Activated CD4-positive, alpha-beta T cell treated with anti-CD3 and anti-CD28 coated beads for 36 hours (primary cell): ENCODE data around the gene DNASE1L2. TPM values are rescaled to one million over a fixed set of nuclear protein-coding genes. Genes with fewer than 3 reads are reported as not detected.

Experiments used
- ATAC-seq: fragments of 200-7000 bp; cut with Tn5 transposase; one replicate; pipeline ENCODE4 v1.10.0; 2021; ENCODE audit warnings: mild to moderate bottlenecking, moderate library complexity
- CTCF ChIA-PET: fragments of 350-600 bp; sonication (Branson Sonifier 250); formaldehyde crosslinking; loops from one replicate; lab custom pipeline; 2021; ENCODE audit warnings: antibody characterized with exemption; lab: Charles Lee
- POLR2A ChIA-PET: fragments of 350-600 bp; sonication (Branson Sonifier 250); formaldehyde crosslinking; loops from one replicate; lab custom pipeline; 2021; ENCODE audit warnings: antibody characterized with exemption, inconsistent platforms; lab: Charles Lee
- DNase-seq: peaks from one replicate; pipeline ENCODE4 v3.0.0-alpha.2; 2020
- H3K27ac Mint-ChIP-seq: one replicate; pipeline ENCODE4 v1.8.0; 2021; ENCODE audit warnings: mixed read lengths
- H3K27me3 Mint-ChIP-seq: one replicate; pipeline ENCODE4 v1.8.0; 2021; ENCODE audit warnings: mixed read lengths
- H3K36me3 Mint-ChIP-seq: one replicate; pipeline ENCODE4 v1.8.0; 2021; ENCODE audit warnings: low read depth, mixed read lengths
- H3K4me1 Mint-ChIP-seq: one replicate; pipeline ENCODE4 v1.8.0; 2021; ENCODE audit warnings: mixed read lengths
- H3K4me3 Mint-ChIP-seq: one replicate; pipeline ENCODE4 v1.8.0; 2021; ENCODE audit warnings: mild to moderate bottlenecking, moderate library complexity, mixed read lengths
- H3K9me3 Mint-ChIP-seq: one replicate; pipeline ENCODE4 v1.8.0; 2021; ENCODE audit warnings: low read depth, mixed read lengths
- intact Hi-C, 2 experiments: fragments of 100-400 bp; cut with DNase I in 1 of 2; cut with micrococcal nuclease in 1 of 2; formaldehyde crosslinking; loops; one replicate each; pipeline versions ENCODE4 v1.14.2 to v1.15.1; 2022 to 2024; cut with DNase I, micrococcal nuclease
- total RNA-seq, 2 experiments: library from RNA; stranded (reverse); gene quantifications; one replicate each; pipeline ENCODE4 v1.2.3, GENCODE V29; 2021

The DNASE1L2 gene
- total RNA-seq, 2 experiments from 2014 or later, result 0.51 to 0.55 TPM

DNA sequence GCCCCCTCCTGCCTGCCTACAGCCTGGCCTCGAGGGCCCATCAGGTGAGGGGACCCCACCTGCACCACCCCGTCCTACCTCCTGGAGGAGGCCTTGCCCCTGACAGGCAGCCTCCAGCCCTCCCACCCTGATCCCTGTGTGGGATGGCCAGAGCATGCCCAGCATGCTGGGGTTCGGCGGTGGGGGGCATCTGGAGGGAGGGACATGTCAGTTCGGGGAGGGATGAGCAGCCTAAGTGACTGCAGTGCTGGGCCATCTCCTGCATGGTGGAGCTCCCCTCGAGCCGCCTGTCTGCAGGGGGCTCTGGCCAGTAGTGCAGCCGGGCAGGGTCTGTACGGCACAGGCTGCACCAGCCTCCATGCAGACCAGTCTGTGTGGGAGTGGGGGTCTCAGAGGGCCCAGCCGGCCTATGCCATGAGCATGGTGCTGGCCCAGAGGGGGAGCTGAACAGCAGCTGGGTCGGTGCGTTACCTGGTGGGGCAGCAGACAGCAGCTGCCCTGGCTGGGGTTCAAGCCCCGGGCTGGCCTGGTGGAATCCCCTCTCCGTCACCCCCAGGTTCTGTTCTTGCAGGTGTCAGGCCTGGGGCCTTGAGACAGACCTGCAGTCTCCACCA, 35.7 kb downstream of the DNASE1L2 start:
- CTCF ChIA-PET, result interaction anchor here (0.6 to 0.7 kb wide), 2 partner anchors 446 to 1607 kb away, joined by 3 to 4 read pairs; no protein-coding TSS in a partner anchor
- peaks cover 5% of the 10 kb centered on the region for H3K36me3 Mint-ChIP-seq
- H3K9me3 Mint-ChIP-seq, result no peaks in the 10 kb centered on the region
- POLR2A ChIA-PET, result no interaction called here
- H3K27me3 Mint-ChIP-seq, result no peaks in the 10 kb centered on the region
- peaks cover 8% of the 10 kb centered on the region for H3K4me1 Mint-ChIP-seq
- DNase-seq (no peak), ATAC-seq (no peak)
- H3K4me3 Mint-ChIP-seq, result no peak overlapping the region
- intact Hi-C loops, result no loop called here
- H3K27ac Mint-ChIP-seq, result no peak overlapping the region

- no peaks in the 10 kb centered on the region for H3K27me3 Mint-ChIP-seq
Observed at GRCh38 chr16:2273484-2273883, 37.2 kb downstream of the DNASE1L2 start.

GRCh38 chr16:2273931-2274330, 37.7 kb downstream of the DNASE1L2 start:
- H3K27ac Mint-ChIP-seq, result no peak overlapping the region
- H3K4me3 Mint-ChIP-seq, result no peak overlapping the region
- ATAC-seq (no peak), DNase-seq (no peak)
- intact Hi-C loops, result no loop called here
- peaks cover 7% of the 10 kb centered on the region for H3K4me1 Mint-ChIP-seq
- H3K36me3 Mint-ChIP-seq, result no peaks in the 10 kb centered on the region
- ChIA-PET POLR2A (no interaction called here), CTCF (no interaction called here)
- no peaks in the 10 kb centered on the region for H3K27me3 Mint-ChIP-seq
- H3K9me3 Mint-ChIP-seq, result no peaks in the 10 kb centered on the region

More at GRCh38 chr16:2273484-2273883, 37.2 kb downstream of the DNASE1L2 start:
- ChIA-PET CTCF (no interaction called here), POLR2A (no interaction called here)
- DNase-seq, result no peak
- Mint-ChIP-seq H3K36me3 (no peaks in the 10 kb centered on the region), H3K4me3 (no peak overlapping the region), H3K4me1 (peaks cover 7% of the 10 kb centered on the region), H3K27ac (no peak overlapping the region), H3K9me3 (no peaks in the 10 kb centered on the region)
- intact Hi-C loops, result no loop called here
- no peak for ATAC-seq

DNA sequence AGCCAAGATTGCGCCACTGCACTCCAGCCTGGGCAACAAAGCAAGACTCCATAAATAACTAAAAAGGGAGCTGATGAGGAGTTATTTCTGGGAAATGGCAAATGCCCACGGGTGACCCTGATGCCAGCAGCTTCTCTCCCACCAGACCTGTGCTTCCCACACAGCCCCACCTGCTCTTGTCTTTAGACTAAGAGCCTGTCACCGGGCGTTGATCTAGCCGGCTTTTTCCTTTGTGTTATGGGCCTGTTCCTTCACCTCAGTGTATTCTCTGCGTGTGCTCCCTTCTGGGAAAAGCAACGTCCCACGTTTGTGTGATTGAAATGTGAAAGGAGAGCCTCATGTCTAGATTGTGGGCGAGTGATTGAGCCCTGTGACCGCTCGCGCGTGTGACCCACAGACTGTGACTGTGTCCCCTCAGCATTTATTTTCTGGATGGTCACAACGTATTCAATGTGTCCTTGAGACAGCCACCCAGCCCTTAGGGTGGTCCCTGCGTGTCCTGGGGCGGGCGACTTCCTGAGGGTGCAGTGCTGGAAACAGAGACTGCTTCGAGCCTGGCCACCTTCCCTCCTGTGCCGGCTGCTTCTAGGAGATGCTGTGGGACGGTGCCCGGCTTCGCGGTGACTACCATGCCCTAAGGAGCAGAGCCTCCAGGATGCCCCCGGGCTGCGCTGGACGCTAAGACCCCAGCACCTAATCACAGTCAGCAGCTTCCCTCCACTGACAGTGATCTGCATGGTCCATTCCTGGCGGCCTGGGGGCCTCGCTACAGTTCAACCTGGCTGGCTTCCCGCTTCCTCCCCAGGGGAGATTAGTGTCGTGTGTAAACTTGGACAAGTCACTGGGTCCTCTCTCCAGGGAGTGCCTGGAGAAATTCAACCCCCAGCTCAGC, 39.5 kb downstream of the DNASE1L2 start:
- no peak overlapping the region for H3K27ac Mint-ChIP-seq
- POLR2A ChIA-PET, result no interaction called here
- H3K36me3 Mint-ChIP-seq, result no peaks in the 10 kb centered on the region
- no peaks in the 10 kb centered on the region for H3K27me3 Mint-ChIP-seq
- intact Hi-C loops, result no loop called here
- H3K9me3 Mint-ChIP-seq, result no peaks in the 10 kb centered on the region
- DNase-seq (no peak), ATAC-seq (no peak)
- H3K4me1 Mint-ChIP-seq, result no peaks in the 10 kb centered on the region
- CTCF ChIA-PET, result no interaction called here
- no peak overlapping the region for H3K4me3 Mint-ChIP-seq

GRCh38 chr16:2276368-2277195, 40.3 kb downstream of the DNASE1L2 start:
- Mint-ChIP-seq H3K27me3 (no peaks in the 10 kb centered on the region), H3K27ac (no peak overlapping the region), H3K9me3 (no peaks in the 10 kb centered on the region), H3K4me1 (no peaks in the 10 kb centered on the region), H3K36me3 (no peaks in the 10 kb centered on the region), H3K4me3 (no peak overlapping the region)
- no peak for ATAC-seq
- no peak for DNase-seq
- ChIA-PET CTCF (no interaction called here), POLR2A (no interaction called here)
- intact Hi-C loops, result no loop called here

- POLR2A ChIA-PET, result no interaction called here
- H3K27me3 Mint-ChIP-seq, result no peaks in the 10 kb centered on the region
Observed at GRCh38 chr16:2277466-2278271, 41.4 kb downstream of the DNASE1L2 start.

DNA sequence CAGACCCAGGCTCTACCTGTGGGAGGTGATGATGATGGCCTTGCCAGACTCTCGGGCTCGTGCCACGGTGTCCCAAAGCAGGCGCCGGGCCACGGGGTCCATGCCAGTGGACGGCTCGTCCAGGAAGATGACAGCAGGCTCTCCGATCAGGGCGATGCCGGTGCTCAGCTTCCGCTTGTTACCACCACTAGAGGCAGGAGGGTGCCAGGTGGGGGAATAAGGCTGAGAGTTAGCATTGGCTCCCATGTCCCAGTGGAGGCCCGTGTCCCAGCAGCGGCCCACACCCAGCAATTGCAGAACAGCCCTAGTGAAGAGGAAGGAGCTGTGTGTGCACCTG, 42.0 kb downstream of the DNASE1L2 start:
- Mint-ChIP-seq H3K4me3 (no peak overlapping the region), H3K27ac (no peak overlapping the region), H3K9me3 (no peaks in the 10 kb centered on the region), H3K4me1 (no peaks in the 10 kb centered on the region), H3K27me3 (no peaks in the 10 kb centered on the region), H3K36me3 (no peaks in the 10 kb centered on the region)
- CTCF ChIA-PET, result no interaction called here
- intact Hi-C loops, result no loop called here
- no peak for DNase-seq
- no peak for ATAC-seq
- POLR2A ChIA-PET, result no interaction called here

More at GRCh38 chr16:2277466-2278271, 41.4 kb downstream of the DNASE1L2 start:
- Mint-ChIP-seq H3K36me3 (no peaks in the 10 kb centered on the region), H3K4me1 (no peaks in the 10 kb centered on the region), H3K4me3 (no peak overlapping the region), H3K9me3 (no peaks in the 10 kb centered on the region), H3K27ac (no peak overlapping the region)
- intact Hi-C loops, result no loop called here
- DNase-seq (no peak), ATAC-seq (no peak)
- CTCF ChIA-PET, result no interaction called here

DNA sequence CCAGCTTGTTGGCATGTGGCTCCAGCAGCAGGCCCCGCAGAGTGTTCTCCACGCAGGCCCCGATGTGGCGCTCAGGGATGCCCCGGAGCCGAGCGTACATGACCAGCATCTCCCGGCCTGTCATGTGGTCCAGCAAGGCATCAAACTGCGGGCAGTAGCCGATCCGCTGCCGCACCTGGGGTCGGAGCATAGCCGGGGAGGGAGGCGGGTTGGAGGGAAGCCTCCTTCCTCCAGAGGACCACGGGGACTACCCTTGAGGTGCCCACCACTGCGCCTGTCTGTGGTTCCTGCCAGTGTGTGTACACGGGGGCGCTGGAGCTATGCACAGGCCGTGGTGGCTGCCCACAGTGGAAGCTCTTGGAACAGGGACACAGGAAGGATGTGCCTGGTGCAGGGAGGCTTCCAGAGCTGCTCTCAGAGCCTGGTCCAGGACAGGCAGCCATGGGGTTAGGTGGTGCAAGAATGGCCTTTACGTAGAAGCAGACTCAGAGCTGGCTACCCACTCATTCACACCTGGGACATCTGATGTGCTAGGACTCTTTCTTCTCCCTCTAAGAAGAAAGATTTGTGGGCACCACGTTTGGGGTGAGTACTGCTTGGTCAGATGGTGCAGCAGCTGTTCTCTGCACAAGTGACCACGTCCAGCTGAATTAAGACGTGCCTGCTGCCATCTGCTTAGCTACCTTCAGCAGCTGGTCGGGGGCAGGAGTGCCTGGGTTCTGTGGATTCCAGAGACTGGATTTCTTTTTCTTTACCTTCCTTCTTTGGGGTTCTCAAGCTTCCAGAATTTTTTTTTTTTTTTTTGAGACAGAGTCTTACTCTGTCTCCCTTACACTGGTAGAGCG, 42.9 kb downstream of the DNASE1L2 start:
- no peaks in the 10 kb centered on the region for H3K36me3 Mint-ChIP-seq
- no peaks in the 10 kb centered on the region for H3K9me3 Mint-ChIP-seq
- no peak overlapping the region for H3K4me3 Mint-ChIP-seq
- ATAC-seq (no peak), DNase-seq (no peak)
- H3K27me3 Mint-ChIP-seq, result no peaks in the 10 kb centered on the region
- H3K4me1 Mint-ChIP-seq, result no peaks in the 10 kb centered on the region
- H3K27ac Mint-ChIP-seq, result no peak overlapping the region
- POLR2A ChIA-PET, result no interaction called here
- CTCF ChIA-PET, result no interaction called here
- intact Hi-C loops, result no loop called here

DNA sequence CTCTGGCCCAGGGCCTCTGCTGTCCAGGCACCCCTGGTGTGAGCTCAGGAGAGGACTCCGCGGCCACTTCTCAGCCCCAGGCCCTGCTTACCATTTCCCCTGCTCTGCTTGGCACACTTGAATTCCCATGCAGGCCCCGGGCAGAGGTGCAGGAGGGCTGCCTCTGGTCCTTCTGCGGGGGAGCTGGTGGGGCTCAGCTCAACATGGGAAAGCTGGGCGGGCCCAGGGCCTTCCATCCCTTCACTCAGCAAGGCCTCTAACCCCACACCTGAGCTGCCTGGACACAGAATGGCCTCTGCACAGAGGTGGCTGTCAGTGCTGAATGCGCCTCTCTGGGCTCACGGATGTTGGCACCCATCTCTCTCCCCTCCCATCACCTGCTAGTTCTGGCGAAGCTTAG, 44.2 kb downstream of the DNASE1L2 start:
- no peaks in the 10 kb centered on the region for H3K4me1 Mint-ChIP-seq
- H3K36me3 Mint-ChIP-seq, result no peaks in the 10 kb centered on the region
- no peak overlapping the region for H3K27ac Mint-ChIP-seq
- POLR2A ChIA-PET, result no interaction called here
- intact Hi-C loops, result no loop called here
- DNase-seq, result no peak
- H3K27me3 Mint-ChIP-seq, result no peaks in the 10 kb centered on the region
- no peak for ATAC-seq
- CTCF ChIA-PET, result interaction anchor here (0.6 to 1.3 kb wide), 2 partner anchors 86 to 704 kb away, joined by 3 read pairs; no protein-coding TSS in a partner anchor
- no peak overlapping the region for H3K4me3 Mint-ChIP-seq
- no peaks in the 10 kb centered on the region for H3K9me3 Mint-ChIP-seq

GRCh38 chr16:2280981-2281542, 44.8 kb downstream of the DNASE1L2 start:
- CTCF ChIA-PET, result interaction anchor here (0.6 to 1.3 kb wide), 2 partner anchors 86 to 703 kb away, joined by 3 read pairs; no protein-coding TSS in a partner anchor
- DNase-seq, result no peak

More at GRCh38 chr16:2280981-2281542, 44.8 kb downstream of the DNASE1L2 start:
- POLR2A ChIA-PET, result no interaction called here
- no peak for ATAC-seq
- H3K36me3 Mint-ChIP-seq, result no peaks in the 10 kb centered on the region
- H3K27me3 Mint-ChIP-seq, result no peaks in the 10 kb centered on the region
- no peaks in the 10 kb centered on the region for H3K4me1 Mint-ChIP-seq
- intact Hi-C loops, result no loop called here
- no peaks in the 10 kb centered on the region for H3K9me3 Mint-ChIP-seq
- no peak overlapping the region for H3K27ac Mint-ChIP-seq
- H3K4me3 Mint-ChIP-seq, result no peak overlapping the region
